Measurements from ENCODE around the gene CRYBA2.

Gene CRYBA2, protein sequence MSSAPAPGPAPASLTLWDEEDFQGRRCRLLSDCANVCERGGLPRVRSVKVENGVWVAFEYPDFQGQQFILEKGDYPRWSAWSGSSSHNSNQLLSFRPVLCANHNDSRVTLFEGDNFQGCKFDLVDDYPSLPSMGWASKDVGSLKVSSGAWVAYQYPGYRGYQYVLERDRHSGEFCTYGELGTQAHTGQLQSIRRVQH

DNA sequence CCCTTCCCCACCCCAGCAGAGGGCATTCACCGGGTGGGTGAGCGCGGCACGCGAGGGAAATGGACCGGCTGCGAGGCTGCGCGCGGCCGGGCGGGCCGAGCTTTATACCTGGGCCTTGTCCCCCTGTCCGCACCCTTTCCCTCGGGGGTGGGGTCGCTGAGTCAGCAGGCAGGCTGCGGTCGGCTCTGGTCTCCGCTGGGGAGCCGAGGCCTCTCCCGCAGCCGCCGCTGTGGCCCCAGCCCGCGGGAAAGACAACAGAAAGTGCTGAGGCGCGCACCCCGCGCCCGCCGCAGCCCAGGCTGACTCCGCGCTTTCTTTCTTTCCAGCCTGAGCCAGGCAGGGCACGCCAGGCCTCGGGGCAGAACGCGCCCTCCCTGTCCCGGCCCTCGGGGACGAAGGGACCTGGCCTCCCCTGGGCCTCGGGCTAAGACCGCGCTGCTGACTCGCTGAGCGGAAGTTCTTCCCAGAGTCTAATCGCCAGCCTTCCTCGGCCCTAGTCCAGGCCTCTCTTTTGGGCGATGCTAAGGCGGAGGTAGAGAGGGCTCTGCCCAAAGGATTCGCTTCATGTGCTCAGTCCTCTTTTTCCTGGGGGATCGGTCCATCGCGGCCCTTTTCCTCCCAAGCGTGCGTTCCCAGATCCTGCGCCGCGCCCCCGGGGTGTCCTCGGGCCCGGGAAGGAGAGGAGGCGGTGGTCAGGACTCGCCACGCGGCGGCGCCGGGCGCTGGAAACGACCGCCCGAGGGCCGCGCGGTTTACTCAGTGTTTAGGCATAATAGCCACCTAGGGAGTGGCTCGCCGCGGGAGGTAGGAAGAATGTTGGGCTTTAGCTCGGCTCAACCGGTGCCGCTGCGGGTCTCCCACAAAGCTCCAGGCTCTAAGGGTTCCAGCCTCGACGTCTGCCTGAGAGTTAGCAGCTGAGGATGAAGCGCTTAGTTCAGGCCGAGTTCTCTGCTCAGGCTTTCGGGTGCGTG lies at the start of gene CRYBA2:
TSS of gene CRYBA2 (minus strand) at position 78 of the 971 bp plus-strand sequence. CDS start 246 bp downstream, outside the sequence.
- Histone ChIP-seq H3K27me3 (ENCODE audit: insufficient read depth, low read length) (peaks cover 100% of the 10 kb centered on the region), H3K27ac (ENCODE audit: low read length) (no peak within 1 kb of the TSS), H3K9ac (ENCODE audit: low read depth, low read length) (no peak within 1 kb of the TSS), H3K4me3 (ENCODE audit: low read length) (peak within 1 kb of the TSS; percentile 22; the same call in 1 of the 2 replicates), H3K9me3 (ENCODE audit: insufficient read depth, low read depth, low read length) (peaks cover 5% of the 10 kb centered on the region; the same call in 1 of the 2 replicates), H3K4me1 (ENCODE audit: insufficient read depth, low read length) (0 out of 2 replicates have a peak, but pooled peaks cover 2% of the 10 kb centered on the region), H3K36me3 (ENCODE audit: insufficient read depth, low read depth, low read length) (no peaks in the 10 kb centered on the region)

DNA sequence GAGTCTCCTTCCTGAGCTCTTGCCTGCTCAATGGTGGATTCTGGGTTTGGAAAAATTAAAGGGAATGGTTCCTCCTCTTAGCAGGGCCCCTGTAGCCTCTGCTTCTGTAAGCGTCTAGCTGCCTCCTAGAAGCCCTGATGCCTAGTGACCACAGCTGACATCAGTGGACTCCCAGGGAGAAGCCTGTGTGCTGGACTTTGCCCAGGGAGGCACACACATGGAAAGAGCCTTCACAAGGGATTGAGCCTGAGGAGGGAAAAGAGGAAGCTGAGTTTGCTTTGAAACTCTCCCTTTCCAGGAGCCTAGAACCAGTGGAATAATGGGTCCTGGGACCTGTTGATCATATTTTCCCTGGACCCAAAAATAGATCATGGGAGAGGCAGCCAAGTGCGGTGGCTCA lies 49.5 kb upstream of the CRYBA2 start:
- no peaks in the 10 kb centered on the region for H3K36me3 ChIP-seq (ENCODE audit: insufficient read depth, low read depth, low read length)
- no peak overlapping the region for H3K4me3 ChIP-seq (ENCODE audit: low read length)
- H3K9ac ChIP-seq (ENCODE audit: low read depth, low read length), result no peak overlapping the region
- H3K27me3 ChIP-seq (ENCODE audit: insufficient read depth, low read length), result peaks cover 75% of the 10 kb centered on the region
- H3K27ac ChIP-seq (ENCODE audit: low read length), result no peak overlapping the region
- H3K4me1 ChIP-seq (ENCODE audit: insufficient read depth, low read length), result no peaks in the 10 kb centered on the region
- no peaks in the 10 kb centered on the region for H3K9me3 ChIP-seq (ENCODE audit: insufficient read depth, low read depth, low read length)

DNA sequence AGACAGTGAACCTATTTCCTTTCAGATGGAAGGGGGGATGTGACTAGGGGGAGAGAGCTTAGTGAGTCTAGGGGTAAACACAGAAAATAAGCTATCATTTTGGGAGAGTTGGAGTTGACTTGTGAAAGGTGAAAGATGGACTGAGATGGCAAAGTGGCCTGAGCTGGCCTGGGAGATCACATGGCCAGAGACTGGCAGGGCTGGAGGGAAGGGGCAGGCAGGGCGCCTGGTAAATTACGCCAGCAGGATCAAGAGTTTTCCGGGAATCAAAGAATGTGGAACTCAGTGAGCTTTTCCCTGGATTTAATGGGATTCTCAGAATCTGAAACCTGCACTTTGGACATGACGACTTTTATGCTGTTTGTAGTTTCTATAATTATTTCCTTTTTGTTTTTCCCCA lies 48.9 kb upstream of the CRYBA2 start:
- H3K27me3 ChIP-seq (ENCODE audit: insufficient read depth, low read length), result peaks cover 75% of the 10 kb centered on the region
- no peaks in the 10 kb centered on the region for H3K9me3 ChIP-seq (ENCODE audit: insufficient read depth, low read depth, low read length)
- H3K4me1 ChIP-seq (ENCODE audit: insufficient read depth, low read length), result no peaks in the 10 kb centered on the region
- H3K27ac ChIP-seq (ENCODE audit: low read length), result no peak overlapping the region
- no peaks in the 10 kb centered on the region for H3K36me3 ChIP-seq (ENCODE audit: insufficient read depth, low read depth, low read length)
- H3K4me3 ChIP-seq (ENCODE audit: low read length), result no peak overlapping the region
- no peak overlapping the region for H3K9ac ChIP-seq (ENCODE audit: low read depth, low read length)

DNA sequence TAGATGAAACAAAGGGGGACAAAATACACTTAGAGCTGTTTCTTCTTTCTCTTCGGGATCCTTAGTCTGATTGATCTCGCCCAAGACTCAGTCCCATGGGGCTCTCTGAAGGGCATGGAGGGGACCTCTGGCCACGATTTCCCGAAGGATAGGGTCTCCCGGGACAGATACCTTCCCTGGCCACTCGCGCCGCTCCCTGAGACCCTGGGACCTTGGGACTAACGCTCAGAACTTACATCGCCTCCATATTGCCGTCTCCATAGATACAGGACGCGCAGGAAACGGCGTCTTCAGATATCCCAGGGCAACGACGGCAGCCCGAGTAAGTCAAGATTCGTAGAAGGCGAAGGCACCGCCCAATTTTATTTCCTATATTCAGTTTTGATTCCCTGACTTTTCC lies 48.0 kb upstream of the CRYBA2 start, which contains the start of gene CFAP65:
TSS of gene CFAP65 (minus strand) at position 265 of the 400 bp plus-strand sequence. CDS start 2,468 bp downstream, outside the sequence.
- Histone ChIP-seq H3K36me3 (ENCODE audit: insufficient read depth, low read depth, low read length) (no peaks in the 10 kb centered on the region), H3K9ac (ENCODE audit: low read depth, low read length) (peak within 1 kb of the TSS; percentile 45; the same call in 1 of the 2 replicates), H3K9me3 (ENCODE audit: insufficient read depth, low read depth, low read length) (no peaks in the 10 kb centered on the region), H3K4me1 (ENCODE audit: insufficient read depth, low read length) (no peaks in the 10 kb centered on the region), H3K4me3 (ENCODE audit: low read length) (peak within 1 kb of the TSS; percentile 83), H3K27me3 (ENCODE audit: insufficient read depth, low read length) (peaks cover 70% of the 10 kb centered on the region), H3K27ac (ENCODE audit: low read length) (no peak within 1 kb of the TSS)

DNA sequence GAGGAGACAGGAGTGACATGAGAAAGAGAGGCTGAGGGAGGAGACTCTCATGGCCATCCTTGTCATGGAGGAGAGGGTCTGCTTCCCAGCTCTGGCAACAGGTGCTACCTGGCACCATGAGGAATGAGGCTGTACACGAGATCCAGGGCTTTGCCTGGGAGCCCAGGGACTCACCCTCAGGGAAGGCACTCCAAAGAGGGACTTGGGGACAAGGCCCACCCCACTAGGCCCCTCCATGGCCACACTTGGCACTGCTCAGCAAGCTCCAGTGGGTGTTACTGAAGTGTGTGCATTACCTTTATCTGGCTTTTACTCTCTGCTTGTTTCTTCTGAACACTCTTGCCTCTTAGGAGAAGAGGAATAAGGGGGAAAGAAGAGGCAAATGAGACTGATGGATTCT lies 45.4 kb upstream of the CRYBA2 start:
- Histone ChIP-seq H3K27me3 (ENCODE audit: insufficient read depth, low read length) (peaks cover 79% of the 10 kb centered on the region), H3K27ac (ENCODE audit: low read length) (no peak overlapping the region), H3K9ac (ENCODE audit: low read depth, low read length) (no peak overlapping the region)

DNA sequence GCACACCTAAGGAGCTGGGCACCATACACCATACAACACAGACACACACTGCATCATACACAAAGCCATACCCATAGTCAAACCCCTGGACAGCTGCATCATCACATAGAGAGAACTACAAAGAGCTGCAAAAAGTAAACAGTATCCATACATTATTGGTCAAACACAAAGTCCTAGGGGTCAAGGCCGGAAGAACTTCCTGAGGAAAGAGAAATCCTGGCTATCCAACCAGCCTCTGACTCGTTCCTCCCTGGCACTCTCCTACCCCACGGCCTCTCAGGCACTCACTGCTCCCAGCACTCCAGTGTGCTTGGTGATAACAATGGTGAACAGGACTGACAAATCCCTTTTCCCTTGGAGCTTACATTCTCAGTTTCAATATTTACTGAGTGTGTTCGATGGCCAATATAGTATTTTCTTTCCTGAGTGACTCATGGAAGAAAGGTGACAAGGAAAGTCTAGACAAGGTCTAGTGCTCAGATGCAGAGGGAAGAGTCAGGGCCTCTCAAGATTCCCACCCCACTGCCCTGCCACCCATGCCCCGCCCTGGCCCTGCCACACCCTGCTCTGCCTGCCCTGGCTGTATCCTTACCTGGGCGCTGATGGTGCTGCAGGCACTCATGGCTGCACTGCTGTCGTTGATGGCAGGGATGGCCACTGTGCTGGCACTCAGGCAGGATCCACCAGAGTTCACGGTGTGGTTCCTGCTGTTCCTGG lies 44.7 kb upstream of the CRYBA2 start:
- H3K9me3 ChIP-seq (ENCODE audit: insufficient read depth, low read depth, low read length), result no peaks in the 10 kb centered on the region
- peaks cover 78% of the 10 kb centered on the region for H3K27me3 ChIP-seq (ENCODE audit: insufficient read depth, low read length)
- H3K4me3 ChIP-seq (ENCODE audit: low read length), result no peak overlapping the region
- H3K36me3 ChIP-seq (ENCODE audit: insufficient read depth, low read depth, low read length), result no peaks in the 10 kb centered on the region
- H3K9ac ChIP-seq (ENCODE audit: low read depth, low read length), result no peak overlapping the region
- H3K27ac ChIP-seq (ENCODE audit: low read length), result no peak overlapping the region
- H3K4me1 ChIP-seq (ENCODE audit: insufficient read depth, low read length), result no peaks in the 10 kb centered on the region

More for the DNA sequence above, 45.4 kb upstream of the CRYBA2 start:
- no peaks in the 10 kb centered on the region for H3K9me3 ChIP-seq (ENCODE audit: insufficient read depth, low read depth, low read length)
- no peak overlapping the region for H3K4me3 ChIP-seq (ENCODE audit: low read length)
- H3K4me1 ChIP-seq (ENCODE audit: insufficient read depth, low read length), result no peaks in the 10 kb centered on the region
- H3K36me3 ChIP-seq (ENCODE audit: insufficient read depth, low read depth, low read length), result no peaks in the 10 kb centered on the region

DNA sequence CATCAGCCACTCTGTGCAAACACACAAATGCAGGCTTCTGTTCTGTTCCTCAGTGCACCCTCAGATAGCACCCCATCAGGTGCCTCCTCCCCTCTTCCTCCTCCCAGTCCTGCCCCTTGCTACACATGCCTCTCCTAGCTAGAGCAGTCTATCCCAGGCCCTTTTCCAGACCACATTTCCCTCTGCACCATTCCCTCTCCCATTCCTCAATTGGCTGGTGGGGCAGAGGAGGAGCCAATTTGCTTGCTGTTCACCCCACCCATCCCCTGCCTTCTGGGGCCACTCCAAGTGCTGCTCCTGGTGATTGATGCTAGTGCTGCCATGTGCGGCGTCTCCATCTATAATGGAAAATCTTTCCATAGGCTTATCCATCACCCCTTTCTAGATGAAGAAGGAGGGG lies 42.7 kb upstream of the CRYBA2 start:
- Histone ChIP-seq H3K27me3 (ENCODE audit: insufficient read depth, low read length) (peaks cover 62% of the 10 kb centered on the region), H3K9me3 (ENCODE audit: insufficient read depth, low read depth, low read length) (no peaks in the 10 kb centered on the region)

DNA sequence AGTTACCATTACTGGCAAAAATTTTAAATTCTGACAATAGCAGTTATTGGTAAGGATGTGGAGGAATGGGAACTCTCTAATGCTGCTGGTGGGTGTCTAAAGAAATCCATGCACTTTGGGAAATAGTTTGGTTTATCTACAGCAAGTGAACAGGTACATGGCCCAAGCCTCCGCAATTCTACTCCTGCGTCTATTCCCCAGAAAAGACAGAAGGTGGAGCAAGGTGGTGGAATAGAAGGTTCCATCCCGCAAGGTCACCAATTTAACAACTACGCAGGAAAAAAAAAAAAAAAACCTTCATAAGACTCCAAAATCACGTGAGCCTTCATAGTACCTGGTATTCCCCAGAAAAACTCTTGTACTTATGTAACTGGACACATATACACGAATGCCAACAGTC lies 41.6 kb upstream of the CRYBA2 start:
- Histone ChIP-seq H3K27ac (ENCODE audit: low read length) (no peak overlapping the region), H3K4me1 (ENCODE audit: insufficient read depth, low read length) (no peaks in the 10 kb centered on the region), H3K9me3 (ENCODE audit: insufficient read depth, low read depth, low read length) (no peaks in the 10 kb centered on the region), H3K9ac (ENCODE audit: low read depth, low read length) (no peak overlapping the region), H3K4me3 (ENCODE audit: low read length) (no peak overlapping the region), H3K36me3 (ENCODE audit: insufficient read depth, low read depth, low read length) (no peaks in the 10 kb centered on the region), H3K27me3 (ENCODE audit: insufficient read depth, low read length) (peaks cover 52% of the 10 kb centered on the region)

More for the DNA sequence above, 42.7 kb upstream of the CRYBA2 start:
- Histone ChIP-seq H3K27ac (ENCODE audit: low read length) (no peak overlapping the region), H3K36me3 (ENCODE audit: insufficient read depth, low read depth, low read length) (no peaks in the 10 kb centered on the region), H3K4me1 (ENCODE audit: insufficient read depth, low read length) (no peaks in the 10 kb centered on the region), H3K4me3 (ENCODE audit: low read length) (no peak overlapping the region), H3K9ac (ENCODE audit: low read depth, low read length) (no peak overlapping the region)

DNA sequence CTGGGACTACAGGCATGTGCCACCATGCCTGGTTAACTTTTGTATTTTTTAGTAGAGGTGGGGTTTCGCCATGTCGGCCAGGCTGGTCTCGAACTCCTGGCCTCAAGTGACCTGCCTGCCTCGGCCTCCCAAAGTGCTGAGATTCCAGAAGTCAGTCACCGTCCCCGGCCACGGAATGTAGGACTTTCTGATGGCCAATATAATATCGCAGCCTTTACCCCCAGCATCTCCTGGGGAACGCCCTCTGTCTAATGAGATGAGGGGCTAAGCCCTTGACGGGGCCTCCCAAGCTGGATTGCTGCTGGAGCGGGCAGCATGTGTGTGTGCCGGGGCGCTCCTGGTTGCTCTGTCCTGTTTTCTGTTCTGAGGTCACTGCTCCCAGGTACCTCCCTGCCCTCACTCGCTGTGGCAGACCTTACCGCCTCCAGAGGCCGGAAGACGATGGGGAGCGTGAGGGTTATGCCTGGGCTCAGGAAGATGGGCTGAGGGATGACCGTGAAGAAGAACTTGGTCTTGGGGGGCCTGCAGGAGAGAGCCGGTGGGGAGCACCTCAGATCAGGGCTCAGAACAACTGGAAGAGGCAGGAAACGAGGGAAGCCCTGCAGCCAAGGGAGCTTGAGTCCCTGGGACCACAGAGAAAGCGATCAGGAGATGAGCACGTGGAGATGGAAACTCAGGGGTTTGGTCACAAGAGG lies 39.0 kb upstream of the CRYBA2 start:
- H3K9ac ChIP-seq (ENCODE audit: low read depth, low read length), result no peak overlapping the region
- H3K27me3 ChIP-seq (ENCODE audit: insufficient read depth, low read length), result peaks cover 31% of the 10 kb centered on the region
- H3K27ac ChIP-seq (ENCODE audit: low read length), result no peak overlapping the region
- H3K36me3 ChIP-seq (ENCODE audit: insufficient read depth, low read depth, low read length), result no peaks in the 10 kb centered on the region
- no peaks in the 10 kb centered on the region for H3K4me1 ChIP-seq (ENCODE audit: insufficient read depth, low read length)
- H3K9me3 ChIP-seq (ENCODE audit: insufficient read depth, low read depth, low read length), result no peaks in the 10 kb centered on the region
- no peak overlapping the region for H3K4me3 ChIP-seq (ENCODE audit: low read length)

DNA sequence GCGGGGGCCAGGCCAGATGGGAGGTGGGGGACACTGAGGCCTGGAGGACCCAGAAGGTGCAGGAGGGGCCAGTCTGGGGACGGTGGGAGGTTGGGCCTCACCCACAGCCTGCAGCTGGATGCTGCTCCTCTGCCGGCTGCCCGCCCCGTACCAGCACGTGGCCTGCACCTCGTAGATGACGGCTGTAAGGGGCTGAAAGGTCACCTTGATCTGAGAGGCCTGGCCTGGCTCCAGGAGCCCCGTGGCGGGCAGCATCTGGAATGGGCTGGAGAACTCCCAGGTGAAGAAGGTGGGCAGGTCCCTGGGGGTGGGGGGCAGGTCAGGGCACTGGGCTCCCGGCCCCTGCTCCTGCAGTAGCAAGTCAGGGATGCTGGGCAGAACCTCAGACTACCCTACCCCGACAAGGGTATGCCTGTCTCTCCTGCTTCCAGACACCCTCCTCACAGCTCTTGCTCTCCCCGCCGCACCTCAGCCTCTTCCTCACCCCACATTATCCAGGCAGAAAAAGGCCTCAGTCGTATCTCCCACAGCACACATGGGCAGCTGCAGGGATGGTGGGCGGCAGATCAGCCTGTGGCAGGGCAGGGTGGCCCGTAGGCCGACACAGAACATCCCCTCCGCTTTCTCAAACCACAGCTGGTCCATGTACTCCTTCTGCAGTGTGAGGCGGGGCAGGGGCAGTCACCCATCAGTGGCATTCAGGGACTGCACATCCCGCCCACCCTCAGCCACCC lies 38.0 kb upstream of the CRYBA2 start:
- H3K4me1 ChIP-seq (ENCODE audit: insufficient read depth, low read length), result no peaks in the 10 kb centered on the region
- no peaks in the 10 kb centered on the region for H3K36me3 ChIP-seq (ENCODE audit: insufficient read depth, low read depth, low read length)
- no peak overlapping the region for H3K4me3 ChIP-seq (ENCODE audit: low read length)
- H3K9me3 ChIP-seq (ENCODE audit: insufficient read depth, low read depth, low read length), result no peaks in the 10 kb centered on the region
- H3K27me3 ChIP-seq (ENCODE audit: insufficient read depth, low read length), result peaks cover 27% of the 10 kb centered on the region
- H3K9ac ChIP-seq (ENCODE audit: low read depth, low read length), result no peak overlapping the region
- H3K27ac ChIP-seq (ENCODE audit: low read length), result no peak overlapping the region
